ENCODE results near the gene PHIP.
"Not testable (repeated sequence)": the region's sequence is repeated elsewhere in the genome, so short reads cannot be mapped to it uniquely, and the experiment has no call there.

The PHIP gene

DNA sequence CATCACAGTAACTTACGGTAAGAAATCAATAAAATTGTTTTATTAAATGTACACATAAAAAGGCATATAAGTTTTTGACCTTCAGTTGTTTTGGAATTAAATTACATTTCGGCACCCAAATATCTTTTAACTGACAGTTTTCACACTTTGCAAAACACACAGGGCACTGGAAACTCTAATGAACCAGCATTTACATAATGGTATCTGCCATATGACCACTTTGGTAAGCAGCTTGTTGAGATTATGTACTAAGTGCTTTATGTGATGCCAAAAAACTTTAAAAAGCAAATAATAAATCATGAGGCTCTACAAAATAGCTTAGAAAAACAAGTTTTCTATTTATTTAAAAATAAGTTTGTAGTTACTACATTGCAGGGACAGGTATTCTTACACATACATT is 142.5 kb downstream of the PHIP start:
- DNase-seq (ENCODE audit: low read depth, low spot score): no peak

DNA sequence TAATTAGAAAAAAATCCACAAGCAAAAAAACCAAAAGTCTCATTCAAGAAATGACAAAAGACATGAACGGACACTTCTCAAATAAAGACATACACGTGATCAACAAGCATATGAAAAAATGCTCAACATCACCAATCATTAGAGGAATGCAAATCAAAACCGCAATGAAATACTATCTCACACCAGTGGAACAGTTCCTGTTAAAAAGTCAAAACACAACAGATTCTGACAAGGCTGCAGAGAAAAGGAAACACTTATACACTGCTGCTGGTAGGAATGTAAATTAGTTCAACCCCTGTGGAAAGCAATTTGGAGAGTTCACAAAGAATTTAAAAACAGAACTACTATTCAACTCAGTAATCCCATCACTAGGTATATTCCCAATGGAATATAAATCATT is 152.7 kb downstream of the PHIP start:
- no peak for DNase-seq (ENCODE audit: low read depth, low spot score)

DNA sequence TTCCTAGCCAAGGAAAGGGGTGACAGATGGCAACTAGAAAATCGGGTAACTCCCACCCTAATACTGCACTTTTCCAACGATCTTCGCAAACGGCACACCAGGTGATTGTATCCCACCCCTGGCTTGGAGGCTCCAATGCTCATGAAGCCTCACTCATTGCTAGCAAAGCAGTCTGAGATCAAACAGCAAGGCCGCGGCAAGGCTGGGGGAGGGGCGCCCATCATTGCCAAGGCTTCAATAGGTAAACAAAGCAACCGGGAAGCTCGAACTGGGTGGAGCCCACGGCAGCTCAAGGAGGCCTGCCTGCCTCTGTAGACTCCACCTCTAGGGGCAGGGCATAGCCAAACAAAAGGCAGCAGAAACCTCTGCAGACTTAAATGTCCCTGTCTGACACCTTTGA is 156.9 kb downstream of the PHIP start:
- not testable (repeated sequence) for DNase-seq (ENCODE audit: low read depth, low spot score)

DNA sequence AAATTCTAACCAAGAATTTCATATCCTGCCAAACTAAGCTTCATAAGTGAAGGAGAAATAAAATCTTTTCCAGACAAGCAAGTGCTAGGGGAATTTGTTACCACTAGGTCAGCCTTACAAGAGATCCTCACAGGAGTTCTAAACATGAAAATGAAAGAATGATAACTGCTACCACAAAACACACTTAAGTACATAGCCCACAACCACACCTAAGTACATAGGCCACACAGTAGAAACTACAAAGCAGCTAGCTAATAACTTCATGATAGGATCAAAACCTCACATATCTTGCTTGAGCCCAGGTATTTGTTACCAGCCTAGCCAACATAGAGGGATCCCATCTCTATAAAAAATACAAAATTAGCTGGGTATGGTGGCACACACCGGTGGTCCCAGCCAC is 160.3 kb downstream of the PHIP start:
- no peak for DNase-seq (ENCODE audit: low read depth, low spot score)

DNA sequence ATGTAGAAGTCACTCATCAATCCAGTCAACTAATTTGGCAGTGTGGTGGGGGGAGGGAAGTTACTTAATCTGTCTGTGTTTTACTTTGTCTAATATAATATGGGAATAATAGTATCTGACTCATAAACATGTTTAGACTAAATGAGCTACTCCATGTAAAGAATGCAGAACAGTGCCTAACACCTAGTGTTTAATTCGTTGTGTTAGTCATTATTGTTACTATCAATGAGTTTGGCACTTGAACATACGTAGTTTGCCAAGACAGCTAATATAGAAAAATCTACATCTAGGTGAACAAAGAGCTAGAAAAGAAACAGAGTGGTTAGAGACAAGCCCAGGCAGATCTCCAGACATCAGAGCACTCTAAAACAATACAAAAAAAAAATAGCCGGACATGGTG is 161.6 kb downstream of the PHIP start:
- no peak for DNase-seq (ENCODE audit: low read depth, low spot score)

DNA sequence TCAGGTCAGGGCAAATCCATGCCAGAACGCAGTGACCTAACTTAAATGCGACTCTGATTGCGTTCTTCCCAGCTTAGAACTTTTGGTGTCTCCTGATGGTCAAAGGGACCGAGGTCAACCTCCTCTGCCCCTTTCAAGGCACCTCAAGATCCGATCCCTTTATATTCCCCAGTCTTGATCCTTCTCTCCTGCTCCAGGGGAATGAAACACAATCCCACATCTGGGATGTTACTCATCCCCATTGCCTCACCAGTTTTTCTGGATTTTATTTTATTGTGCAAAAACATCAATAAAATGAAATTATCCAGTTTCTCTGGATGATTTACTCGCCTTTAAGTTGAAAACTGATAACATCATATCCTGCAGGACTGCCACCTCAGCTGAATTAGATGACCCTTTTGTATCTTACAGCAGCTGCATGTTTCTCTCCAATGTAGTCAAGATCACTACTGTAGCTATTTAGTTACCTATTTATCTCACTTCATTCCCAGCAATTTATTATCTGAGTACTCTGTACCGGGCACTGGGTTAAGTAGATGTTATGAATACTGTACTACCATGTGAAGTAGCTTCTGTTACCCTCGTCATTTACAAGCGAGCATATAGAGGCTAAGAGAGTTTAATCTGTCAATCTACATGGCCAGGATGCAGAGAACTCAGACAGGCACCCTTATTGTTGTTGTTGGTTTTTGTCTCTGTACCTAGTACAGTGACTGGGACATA is 166.7 kb downstream of the PHIP start:
- no peak for DNase-seq (ENCODE audit: low read depth, low spot score)

DNA sequence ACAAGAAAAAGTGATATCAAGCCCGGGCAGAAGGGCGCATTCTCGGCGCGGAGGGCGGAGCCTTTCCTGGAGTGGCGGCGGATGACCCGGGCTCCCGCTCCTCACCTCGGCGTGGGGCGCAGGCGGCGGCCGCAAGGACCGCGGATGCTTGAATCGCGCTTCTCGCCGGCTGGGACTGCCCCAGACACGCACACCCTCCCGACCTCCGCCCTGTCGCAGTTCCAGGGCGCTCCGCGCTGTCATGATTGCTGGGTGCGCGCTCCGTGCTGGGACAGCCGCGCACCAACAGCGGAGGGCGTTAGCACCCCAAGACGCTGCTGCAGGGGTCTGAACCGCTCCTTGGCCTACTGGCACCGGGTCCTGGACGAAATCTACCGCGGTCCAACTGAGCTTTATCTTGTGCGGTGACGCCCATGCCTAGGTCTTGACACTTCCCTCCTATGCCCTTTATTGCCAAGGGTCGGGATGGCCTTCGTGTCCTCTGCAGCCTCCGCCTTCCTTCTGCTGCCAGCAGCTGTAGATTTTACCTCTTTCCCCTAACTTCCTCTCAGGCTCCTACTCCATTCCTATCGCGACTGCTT is 167.4 kb downstream of the PHIP start:
- no peak for DNase-seq (ENCODE audit: low read depth, low spot score)

DNA sequence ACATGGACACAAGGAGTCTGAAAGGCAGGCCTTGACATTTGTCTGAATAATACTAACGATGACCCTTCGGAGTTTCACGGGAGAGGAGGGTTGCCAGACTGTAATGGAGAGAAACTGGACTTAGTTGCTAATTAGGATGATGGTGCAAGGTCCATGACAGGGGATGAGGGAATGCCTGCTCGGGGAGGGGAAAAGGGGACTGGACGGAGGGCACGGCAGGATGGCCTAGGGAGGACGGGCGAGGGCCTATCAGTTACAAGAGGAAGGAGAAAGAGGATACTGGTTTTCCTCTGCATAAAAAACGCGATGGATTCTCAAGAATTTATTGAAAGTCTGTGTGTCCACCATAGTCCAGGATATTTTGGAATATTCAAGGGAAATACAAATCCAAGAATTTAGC is 168.0 kb downstream of the PHIP start:
- DNase-seq (ENCODE audit: low read depth, low spot score): no peak

DNA sequence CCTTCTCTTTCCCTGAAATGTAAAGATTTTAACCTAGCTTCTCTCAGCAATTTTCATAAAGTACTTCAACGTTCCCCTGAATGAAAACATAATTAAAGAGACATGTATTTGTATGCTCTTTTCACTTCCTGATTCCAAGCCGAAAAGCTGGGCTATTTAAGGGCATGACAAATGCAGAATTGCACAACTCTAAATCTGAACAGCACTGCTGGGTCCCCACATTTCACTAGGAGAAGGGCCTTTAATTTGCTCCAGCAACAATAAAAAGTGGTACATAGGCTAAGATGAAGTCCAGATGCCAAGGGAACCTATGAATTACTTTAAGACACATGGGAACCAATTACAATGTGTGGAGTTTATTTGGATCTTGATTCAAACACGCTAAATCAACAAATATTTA is 168.7 kb downstream of the PHIP start:
- no peak for DNase-seq (ENCODE audit: low read depth, low spot score)

DNA sequence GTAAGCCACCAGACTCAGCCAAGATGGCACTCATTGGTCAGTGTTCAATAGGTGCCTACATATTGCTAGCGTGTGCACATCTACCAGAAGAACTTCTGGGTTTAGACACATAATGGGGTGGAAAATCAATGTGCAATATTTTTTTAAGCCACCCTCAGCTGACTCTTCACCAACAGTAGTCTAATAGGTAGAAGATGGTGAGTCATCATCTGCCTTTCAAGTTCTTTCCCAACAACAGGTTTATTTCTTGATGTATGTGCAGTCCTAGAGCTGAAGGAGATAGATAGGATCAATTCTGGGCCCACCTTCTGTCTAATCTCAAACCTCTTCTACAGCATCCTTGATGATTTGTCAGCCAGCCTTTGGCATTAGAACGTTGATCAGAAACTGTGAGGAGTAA is 169.4 kb downstream of the PHIP start:
- DNase-seq (ENCODE audit: low read depth, low spot score): no peak

DNA sequence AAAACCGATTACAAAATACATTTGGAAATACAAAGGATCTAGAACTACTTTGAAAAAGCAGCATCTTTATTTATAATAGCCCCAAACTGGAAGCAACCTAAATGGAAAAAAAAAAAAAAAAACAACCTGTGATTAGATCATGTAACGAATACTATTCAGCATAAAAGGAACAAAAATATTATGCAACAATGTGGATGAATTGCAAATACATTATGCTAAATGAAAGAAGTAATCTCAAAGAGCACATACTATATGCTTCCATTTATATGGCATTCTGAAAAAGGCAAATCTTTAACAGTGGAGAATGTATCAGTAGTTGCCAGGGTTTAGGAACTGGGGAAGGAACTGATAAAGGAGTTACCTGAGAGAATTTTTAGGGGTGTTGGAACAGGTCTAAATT is 181.8 kb downstream of the PHIP start:
- DNase-seq (ENCODE audit: low read depth, low spot score): no peak

DNA sequence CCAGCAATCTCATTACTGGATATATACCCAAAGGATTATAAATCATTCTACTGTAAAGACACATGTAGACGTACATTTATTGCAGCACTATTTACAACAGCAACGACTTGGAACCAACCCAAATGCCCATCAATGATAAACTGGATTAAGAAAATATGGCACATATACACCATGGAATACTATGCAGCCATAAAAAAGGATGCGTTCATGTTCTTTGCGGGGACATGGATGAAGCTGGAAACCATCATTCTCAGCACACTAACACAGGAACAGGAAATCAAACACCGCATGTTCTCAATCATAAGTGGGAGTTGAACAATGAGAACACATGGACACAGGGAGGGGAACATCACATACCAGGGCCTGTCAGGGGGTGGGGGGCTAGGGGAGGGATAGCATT is 188.2 kb downstream of the PHIP start:
- DNase-seq (ENCODE audit: low read depth, low spot score): not testable (repeated sequence)

All from smooth muscle cell of the brain vasculature (primary cell).